ENCODE data around the gene CHST11. TPM values are rescaled to one million over a fixed set of nuclear protein-coding genes. Genes with fewer than 3 reads are reported as not detected.
"Not testable (repeated sequence)": the region's sequence is repeated elsewhere in the genome, so short reads cannot be mapped to it uniquely, and the experiment has no call there.

Gene CHST11
- total RNA-seq, 1 experiment from 2014 or later, result 6.7 TPM

- Histone ChIP-seq H2BK20ac (ENCODE audit: low read depth, low read length, poor library complexity, severe bottlenecking) (no peak overlapping the region), H2AFZ (ENCODE audit: low read length) (no peak overlapping the region), H3K23ac (ENCODE audit: insufficient read length, low read depth, low read length) (no peak overlapping the region), H4K91ac (ENCODE audit: insufficient read length, low read depth, low read length) (no peak overlapping the region), H4K8ac (replicated peaks; ENCODE audit: insufficient read length, low read depth, low read length) (no peak overlapping the region), H3K4me2 (ENCODE audit: insufficient read depth, insufficient read length, low read length) (no peak overlapping the region), H3K9ac (ENCODE audit: extremely low read depth, insufficient read length, low read length) (no peak overlapping the region), H4K20me1 (ENCODE audit: control insufficient read depth, insufficient read depth, insufficient read length) (no peaks in the 10 kb centered on the region), H2BK15ac (ENCODE audit: low read depth, low read length) (no peak overlapping the region), H3K4me1 (ENCODE audit: insufficient read depth, low read length) (peaks cover 17% of the 10 kb centered on the region), H3K27me3 (ENCODE audit: insufficient read depth, low read length) (no peaks in the 10 kb centered on the region), H3K79me1 (ENCODE audit: insufficient read depth, low read depth, low read length, poor library complexity, severe bottlenecking) (peaks cover under 1% of the 10 kb centered on the region), H2BK5ac (ENCODE audit: insufficient read length, low read length) (no peak overlapping the region), H4K5ac (ENCODE audit: insufficient read length, low read depth, low read length) (no peak overlapping the region), H3T11ph (ENCODE audit: low read length) (no peak overlapping the region), H2AK5ac (ENCODE audit: insufficient read length, low read length) (no peak overlapping the region), H3K23me2 (ENCODE audit: insufficient read length, low read depth, low read length, poor library complexity, severe bottlenecking) (no peaks in the 10 kb centered on the region), H2BK12ac (ENCODE audit: insufficient read length, low read depth, low read length) (no peak overlapping the region), H3K56ac (ENCODE audit: insufficient read length, low read depth, low read length) (no peak overlapping the region), H3K9me3 (ENCODE audit: control insufficient read depth, low read depth, low read length) (no peaks in the 10 kb centered on the region), H3K27ac (ENCODE audit: insufficient read length, low read depth, low read length) (no peak overlapping the region), H3K4ac (ENCODE audit: low read depth, low read length) (no peak overlapping the region), H2BK120ac (ENCODE audit: low read depth, low read length, poor library complexity, severe bottlenecking) (no peak overlapping the region), H3K79me2 (ENCODE audit: insufficient read depth, low read length) (no peaks in the 10 kb centered on the region), H3K18ac (ENCODE audit: insufficient read length, low read depth, low read length) (no peak overlapping the region), H3K14ac (ENCODE audit: insufficient read depth, low read length) (no peak overlapping the region)
- DNase-seq, result peak; percentile 55
- peak overlapping the region in 1 of 2 experiments; percentile 51; a peak in 1 of 5 replicates for H3K4me3 Mint-ChIP-seq
- peaks cover 0 to 5% (median 1%) of the 10 kb centered on the region in 3 experiments; a peak in 3 of 7 replicates for H3K36me3 Mint-ChIP-seq (ENCODE audit: insufficient read depth in 1 of 3, low read depth in 3 of 3)
- peaks cover 16% of the 10 kb centered on the region for H3K27me3 Mint-ChIP-seq (ENCODE audit: low read depth)
- no peak for TF ChIP-seq CTCF (conservative IDR thresholded peaks at IDR 0.05)
- H3K4me1 Mint-ChIP-seq, result peaks cover 40 to 47% of the 10 kb centered on the region in 2 experiments
- peaks cover 3% of the 10 kb centered on the region in 2 experiments; a peak in 4 of 5 replicates for H3K9me3 Mint-ChIP-seq
- peak overlapping the region in 1 of 3 experiments; percentile 88; a peak in 1 of 7 replicates for H3K27ac Mint-ChIP-seq
- no CpG with 5 or more reads among the region's 6 CpGs for WGBS (ENCODE audit: extremely low coverage, insufficient read length, low lambda C conversion rate)
Measured at GRCh38 chr12:104526751-104527150, 70.0 kb downstream of the CHST11 start.

GRCh38 chr12:104527653-104528052 is 70.9 kb downstream of the CHST11 start:
- H3K4ac ChIP-seq (ENCODE audit: low read depth, low read length); H2BK15ac ChIP-seq (ENCODE audit: low read depth, low read length); H2AK5ac ChIP-seq (ENCODE audit: insufficient read length, low read length); H3K14ac ChIP-seq (ENCODE audit: insufficient read depth, low read length); H2BK120ac ChIP-seq (ENCODE audit: low read depth, low read length, poor library complexity, severe bottlenecking); H3K9me3 ChIP-seq (ENCODE audit: control insufficient read depth, low read depth, low read length); H3K9ac ChIP-seq (ENCODE audit: extremely low read depth, insufficient read length, low read length); H2BK5ac ChIP-seq (ENCODE audit: insufficient read length, low read length); H3K36me3 Mint-ChIP-seq (ENCODE audit: insufficient read depth in 1 of 3, low read depth in 3 of 3); H2BK12ac ChIP-seq (ENCODE audit: insufficient read length, low read depth, low read length); H3K79me1 ChIP-seq (ENCODE audit: insufficient read depth, low read depth, low read length, poor library complexity, severe bottlenecking); H3K79me2 ChIP-seq (ENCODE audit: insufficient read depth, low read length); H3K18ac ChIP-seq (ENCODE audit: insufficient read length, low read depth, low read length); H4K91ac ChIP-seq (ENCODE audit: insufficient read length, low read depth, low read length); H2BK20ac ChIP-seq (ENCODE audit: low read depth, low read length, poor library complexity, severe bottlenecking); DNase-seq; H2AFZ ChIP-seq (ENCODE audit: low read length); H3K56ac ChIP-seq (ENCODE audit: insufficient read length, low read depth, low read length); H3K27ac ChIP-seq (ENCODE audit: insufficient read length, low read depth, low read length); H3K4me2 ChIP-seq (ENCODE audit: insufficient read depth, insufficient read length, low read length); H3K23me2 ChIP-seq (ENCODE audit: insufficient read length, low read depth, low read length, poor library complexity, severe bottlenecking); H4K8ac ChIP-seq (replicated peaks; ENCODE audit: insufficient read length, low read depth, low read length); H3T11ph ChIP-seq (ENCODE audit: low read length); H3K9me3 Mint-ChIP-seq; H3K4me3 Mint-ChIP-seq; H3K27ac Mint-ChIP-seq; H4K20me1 ChIP-seq (ENCODE audit: control insufficient read depth, insufficient read depth, insufficient read length); H4K5ac ChIP-seq (ENCODE audit: insufficient read length, low read depth, low read length); H3K23ac ChIP-seq (ENCODE audit: insufficient read length, low read depth, low read length); H3K27me3 ChIP-seq (ENCODE audit: insufficient read depth, low read length): not testable (repeated sequence)
- Mint-ChIP-seq H3K27me3 (ENCODE audit: low read depth) (peaks cover 18% of the 10 kb centered on the region), H3K4me1 (peaks cover 40 to 46% of the 10 kb centered on the region in 2 experiments)
- no CpG with 5 or more reads among the region's 5 CpGs for WGBS (ENCODE audit: extremely low coverage, insufficient read length, low lambda C conversion rate)
- H3K4me1 ChIP-seq (ENCODE audit: insufficient read depth, low read length), result peaks cover 17% of the 10 kb centered on the region
